GM12872 (cell line): Measurements from ENCODE around the gene ABCA1.

ENCODE experiments used
- TF ChIP-seq, protein P1 (sequence below): IDR thresholded peaks from 3 replicates; pipeline ENCODE4 v1.5.1; 2011; ENCODE audit warnings: low read depth, mild to moderate bottlenecking, low read length, moderate library complexity; ENCODE audit not compliant: insufficient read depth

ABCA1 gene

DNA sequence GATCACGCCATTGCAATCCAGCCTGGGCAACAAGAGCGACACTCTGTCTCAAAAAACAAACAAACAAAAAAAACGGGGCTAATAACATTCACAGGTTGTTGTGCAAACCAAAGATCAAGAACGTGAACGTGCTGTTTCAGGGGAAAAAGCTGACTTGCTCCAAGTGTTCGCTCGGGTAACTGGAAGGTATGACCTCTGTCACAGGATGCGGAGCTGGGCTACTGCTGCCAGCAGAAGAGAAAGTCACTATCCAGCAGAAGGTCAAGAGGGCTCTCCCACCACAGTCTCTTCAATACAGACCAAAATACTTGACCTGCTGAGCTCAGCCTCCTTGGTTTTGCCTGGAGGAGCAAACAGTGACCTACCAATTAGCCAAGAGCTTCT, 59.7 kb downstream of the ABCA1 start:
- TF ChIP-seq, protein P1, sequence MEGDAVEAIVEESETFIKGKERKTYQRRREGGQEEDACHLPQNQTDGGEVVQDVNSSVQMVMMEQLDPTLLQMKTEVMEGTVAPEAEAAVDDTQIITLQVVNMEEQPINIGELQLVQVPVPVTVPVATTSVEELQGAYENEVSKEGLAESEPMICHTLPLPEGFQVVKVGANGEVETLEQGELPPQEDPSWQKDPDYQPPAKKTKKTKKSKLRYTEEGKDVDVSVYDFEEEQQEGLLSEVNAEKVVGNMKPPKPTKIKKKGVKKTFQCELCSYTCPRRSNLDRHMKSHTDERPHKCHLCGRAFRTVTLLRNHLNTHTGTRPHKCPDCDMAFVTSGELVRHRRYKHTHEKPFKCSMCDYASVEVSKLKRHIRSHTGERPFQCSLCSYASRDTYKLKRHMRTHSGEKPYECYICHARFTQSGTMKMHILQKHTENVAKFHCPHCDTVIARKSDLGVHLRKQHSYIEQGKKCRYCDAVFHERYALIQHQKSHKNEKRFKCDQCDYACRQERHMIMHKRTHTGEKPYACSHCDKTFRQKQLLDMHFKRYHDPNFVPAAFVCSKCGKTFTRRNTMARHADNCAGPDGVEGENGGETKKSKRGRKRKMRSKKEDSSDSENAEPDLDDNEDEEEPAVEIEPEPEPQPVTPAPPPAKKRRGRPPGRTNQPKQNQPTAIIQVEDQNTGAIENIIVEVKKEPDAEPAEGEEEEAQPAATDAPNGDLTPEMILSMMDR = no peak

DNA sequence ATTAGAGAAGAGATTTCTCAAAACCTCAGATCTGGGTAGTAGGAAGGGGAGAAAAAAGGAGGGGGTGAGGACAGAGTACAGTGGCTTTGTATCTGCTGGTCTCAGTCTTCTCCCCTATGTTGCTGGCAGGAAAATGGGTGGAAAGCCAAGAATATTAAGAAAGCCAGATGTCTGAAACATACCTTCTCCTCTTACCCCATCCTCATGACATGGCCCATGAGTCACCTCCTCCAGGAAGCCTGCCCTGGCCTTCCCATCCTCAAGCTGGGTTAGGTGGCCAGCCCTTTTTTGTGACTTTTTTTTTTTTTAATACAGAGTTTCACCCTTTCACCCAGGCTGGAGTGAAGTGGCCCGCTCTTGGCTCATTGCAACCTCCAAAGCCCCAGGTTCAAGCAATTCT, 61.8 kb downstream of the ABCA1 start:
- TF ChIP-seq, protein P1 = no peak

DNA sequence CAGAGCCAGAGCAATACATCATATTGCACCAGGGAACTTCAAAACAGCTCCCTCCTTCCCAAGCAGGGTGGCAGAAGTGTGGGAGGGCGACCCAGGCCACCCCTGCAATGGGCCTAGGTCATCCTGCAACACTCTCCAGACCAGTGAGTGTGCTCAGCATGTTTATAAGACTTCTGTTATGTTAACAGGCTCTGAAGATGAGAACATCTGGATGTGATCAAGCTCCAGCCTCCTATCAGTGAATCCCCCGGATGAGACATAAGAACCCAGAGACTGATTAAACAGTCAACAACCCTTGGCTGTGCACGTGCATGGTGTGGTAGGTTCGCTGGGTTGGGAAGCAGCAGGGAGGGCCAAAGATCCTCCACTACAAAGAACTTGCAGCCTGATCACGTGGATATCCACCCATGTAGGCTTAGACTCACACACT, 63.3 kb downstream of the ABCA1 start:
- TF ChIP-seq, protein P1 = no peak

DNA sequence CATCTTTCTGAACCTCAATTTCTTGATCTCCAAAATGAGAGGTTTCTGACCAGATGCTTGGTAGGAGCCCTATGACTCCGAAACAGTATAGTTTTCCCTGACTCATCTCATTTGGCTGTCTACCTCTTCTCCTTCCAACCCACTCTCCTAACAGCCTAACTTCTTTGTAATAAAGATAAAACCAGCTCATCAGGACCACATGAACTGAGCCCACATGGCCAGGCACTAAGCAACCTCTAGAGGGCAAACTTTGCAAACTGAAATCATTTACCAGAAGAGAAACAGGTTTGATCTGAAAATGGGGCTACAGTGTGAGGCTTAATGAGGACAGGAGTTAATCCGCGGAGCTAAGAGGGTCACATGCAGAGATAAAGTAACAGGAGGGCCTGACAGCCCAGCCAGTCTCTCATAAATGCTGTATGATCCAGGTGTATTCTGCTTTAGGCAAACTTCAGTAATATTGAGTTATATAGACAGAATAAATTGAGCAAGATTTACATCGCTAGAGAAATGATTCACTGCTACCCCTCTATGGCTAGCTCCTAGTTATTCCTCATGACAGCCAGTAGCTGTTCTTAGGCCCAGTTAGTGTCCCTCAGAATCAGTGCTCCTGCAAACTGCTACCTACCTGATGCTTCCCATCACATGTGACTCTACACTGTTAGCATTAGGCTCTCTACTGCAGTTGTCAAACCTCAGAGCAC, 64.6 kb downstream of the ABCA1 start:
- TF ChIP-seq, protein P1 = peak; percentile 76

DNA sequence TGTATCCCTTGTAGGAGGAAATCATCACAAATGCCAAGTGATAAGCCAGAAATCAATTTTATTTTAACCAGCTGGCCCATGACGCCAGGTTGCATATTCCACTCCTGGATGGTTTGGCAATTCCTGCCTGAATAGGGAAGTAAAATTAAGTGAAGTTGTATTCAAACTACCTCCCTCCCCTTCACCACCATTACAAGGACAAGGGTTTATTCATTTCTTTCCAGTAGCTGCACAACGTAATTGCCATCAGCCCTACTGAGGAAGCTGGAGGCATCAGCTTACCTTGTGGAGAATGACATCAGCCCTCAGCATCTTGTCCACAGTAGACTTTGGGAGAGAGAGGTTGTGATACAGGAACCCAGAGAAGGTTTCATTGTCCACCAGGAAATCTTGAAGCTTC, 66.6 kb downstream of the ABCA1 start:
- TF ChIP-seq, protein P1 = no peak

DNA sequence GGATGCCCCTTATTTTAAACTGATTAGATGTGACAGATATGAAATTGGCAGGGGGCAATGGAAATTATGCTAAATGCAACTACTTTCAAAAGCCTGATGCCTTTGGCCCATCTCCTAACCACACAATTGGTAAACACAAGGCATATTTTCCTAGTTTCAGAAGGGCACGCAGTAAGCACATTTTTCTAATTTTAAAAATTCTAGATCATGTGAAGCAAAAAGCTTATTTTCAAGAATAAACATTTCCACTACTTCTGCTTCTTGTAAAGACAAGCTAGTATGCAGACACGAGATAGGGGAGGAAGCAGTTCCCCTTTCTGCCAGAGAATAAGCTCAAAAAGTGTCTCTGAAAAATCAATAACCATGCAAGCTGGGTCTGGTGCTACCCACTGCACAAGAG, 67.7 kb downstream of the ABCA1 start:
- TF ChIP-seq, protein P1 = no peak

DNA sequence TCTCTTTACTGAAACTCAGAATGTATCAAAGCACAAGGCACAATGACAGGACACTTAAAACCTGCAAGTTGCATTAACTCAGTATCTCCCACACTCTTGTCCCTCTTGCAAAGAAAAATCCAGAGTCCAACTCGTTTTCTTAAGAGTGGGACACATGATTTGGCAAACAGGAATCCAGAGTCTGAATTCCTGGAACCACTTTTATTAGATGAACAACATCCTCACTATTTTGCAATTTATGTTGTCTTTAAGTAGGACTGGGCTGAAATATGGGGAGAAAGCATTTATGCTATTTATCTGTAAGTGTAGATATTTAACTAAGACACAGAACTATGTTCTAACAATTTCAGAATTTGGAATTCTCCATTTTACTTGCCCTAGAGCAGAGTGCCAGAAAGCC, 69.1 kb downstream of the ABCA1 start:
- TF ChIP-seq, protein P1 = no peak
